HG03135 (cell line): ENCODE measurements around the gene PRC1.
"Not testable (repeated sequence)": the region's sequence is repeated elsewhere in the genome, so short reads cannot be mapped to it uniquely, and the experiment has no call there.

Experiments used
- ATAC-seq: cut with Tn5 transposase; IDR thresholded peaks from one replicate; pipeline ENCODE4 v1.9.1; 2021; ENCODE audit warnings: mild to moderate bottlenecking, moderate library complexity; ENCODE audit not compliant: unreplicated experiment

The PRC1 gene, protein sequence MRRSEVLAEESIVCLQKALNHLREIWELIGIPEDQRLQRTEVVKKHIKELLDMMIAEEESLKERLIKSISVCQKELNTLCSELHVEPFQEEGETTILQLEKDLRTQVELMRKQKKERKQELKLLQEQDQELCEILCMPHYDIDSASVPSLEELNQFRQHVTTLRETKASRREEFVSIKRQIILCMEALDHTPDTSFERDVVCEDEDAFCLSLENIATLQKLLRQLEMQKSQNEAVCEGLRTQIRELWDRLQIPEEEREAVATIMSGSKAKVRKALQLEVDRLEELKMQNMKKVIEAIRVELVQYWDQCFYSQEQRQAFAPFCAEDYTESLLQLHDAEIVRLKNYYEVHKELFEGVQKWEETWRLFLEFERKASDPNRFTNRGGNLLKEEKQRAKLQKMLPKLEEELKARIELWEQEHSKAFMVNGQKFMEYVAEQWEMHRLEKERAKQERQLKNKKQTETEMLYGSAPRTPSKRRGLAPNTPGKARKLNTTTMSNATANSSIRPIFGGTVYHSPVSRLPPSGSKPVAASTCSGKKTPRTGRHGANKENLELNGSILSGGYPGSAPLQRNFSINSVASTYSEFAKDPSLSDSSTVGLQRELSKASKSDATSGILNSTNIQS

DNA sequence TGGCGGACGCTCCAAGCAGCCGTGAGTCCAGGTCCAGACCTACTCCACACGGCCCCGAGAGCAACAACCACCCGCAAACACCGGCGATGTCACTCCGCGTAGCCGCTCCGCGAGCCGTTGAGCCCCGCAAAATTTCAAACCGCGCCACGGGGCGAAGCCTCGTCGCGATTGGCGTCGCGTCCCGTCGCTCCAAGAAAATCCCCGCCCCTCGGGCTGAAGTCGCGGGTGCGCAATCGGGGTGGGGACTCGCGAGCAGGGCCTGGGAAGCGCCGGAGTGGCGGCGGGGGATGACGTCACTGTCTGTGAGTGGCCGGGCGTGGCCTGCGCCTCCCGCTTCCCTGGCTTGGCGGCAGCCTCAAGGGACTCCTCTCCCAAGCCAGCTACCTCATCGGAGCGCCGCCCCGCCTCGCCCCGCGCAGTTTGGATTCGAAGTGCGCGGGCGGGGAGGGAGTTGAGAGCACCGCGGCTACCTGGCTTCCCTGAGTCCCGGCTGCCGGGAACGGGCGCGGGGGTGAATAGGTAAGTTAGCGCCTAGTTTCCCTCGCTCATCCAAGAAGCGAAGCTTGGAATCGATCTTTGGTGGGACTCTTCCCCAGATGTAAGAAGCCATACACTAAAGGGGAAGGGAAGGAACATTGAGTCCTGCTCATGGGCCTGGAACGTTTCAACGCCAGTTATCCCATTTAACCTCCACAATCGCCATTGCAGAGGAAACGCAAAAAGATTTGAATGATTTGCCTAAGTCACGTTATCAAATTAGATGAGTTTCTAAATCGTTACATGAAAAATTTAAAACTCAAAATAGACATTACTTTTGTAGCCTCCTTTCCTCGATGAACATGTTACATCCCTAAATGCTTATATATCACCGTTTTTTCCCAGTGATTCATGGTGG lies at the start of gene PRC1:
Gene PRC1, minus strand, starts transcription at position 119 of the 895 bp plus-strand sequence. Its CDS starts 118 bp downstream, at position 1.
- peak; percentile 92 for ATAC-seq

DNA sequence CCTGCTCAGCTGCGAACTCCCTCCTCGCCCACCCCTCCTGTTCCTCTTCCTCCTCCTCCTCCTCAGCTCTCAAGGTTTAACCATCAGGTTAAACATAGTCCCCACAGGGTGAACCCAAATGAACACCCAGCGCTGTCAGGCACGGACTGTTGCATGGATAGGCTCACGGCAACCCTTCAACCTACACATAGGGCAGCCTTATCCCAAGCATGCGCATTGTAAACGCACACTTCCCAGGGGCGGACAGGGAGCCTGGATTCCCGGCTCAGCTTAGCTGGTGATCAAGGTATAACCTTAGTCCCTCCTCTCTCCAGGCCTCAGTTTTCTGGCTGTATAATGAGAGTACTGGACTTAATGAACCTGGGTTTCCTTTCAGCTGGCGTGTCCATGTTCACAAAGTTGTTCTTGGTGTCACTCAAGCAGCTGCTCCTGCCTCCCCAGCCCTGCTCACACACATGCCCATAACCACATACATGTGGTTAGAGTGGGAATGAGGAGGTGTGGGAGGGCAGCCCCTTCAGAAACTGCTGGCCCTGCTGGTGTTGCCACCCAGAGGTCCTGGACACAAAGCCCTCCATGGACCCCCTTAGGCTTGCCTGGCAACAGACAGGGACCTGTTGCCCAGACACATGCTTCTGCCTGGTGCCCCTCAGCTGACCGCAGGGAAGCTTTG lies 49.0 kb upstream of the PRC1 start:
- ATAC-seq: no peak

DNA sequence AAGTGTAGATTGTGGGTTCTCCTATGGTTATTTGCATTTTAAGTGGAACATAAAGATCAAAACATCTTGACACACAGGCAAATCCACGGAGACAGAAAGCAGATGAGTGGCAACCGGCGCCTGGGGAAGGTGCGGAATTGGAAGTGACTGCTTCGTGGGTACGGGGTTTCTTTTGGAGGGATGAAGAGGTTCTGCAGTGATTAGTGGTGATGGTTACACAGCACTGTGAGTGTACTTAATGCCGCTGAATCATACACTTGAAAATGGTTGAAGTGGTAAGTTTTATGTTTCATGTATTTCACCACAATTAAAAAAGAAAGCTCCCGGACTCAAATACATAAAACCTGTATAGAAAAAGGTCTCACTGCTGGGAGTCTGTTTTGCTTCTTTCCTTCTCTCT lies 46.5 kb upstream of the PRC1 start:
- no peak for ATAC-seq

DNA sequence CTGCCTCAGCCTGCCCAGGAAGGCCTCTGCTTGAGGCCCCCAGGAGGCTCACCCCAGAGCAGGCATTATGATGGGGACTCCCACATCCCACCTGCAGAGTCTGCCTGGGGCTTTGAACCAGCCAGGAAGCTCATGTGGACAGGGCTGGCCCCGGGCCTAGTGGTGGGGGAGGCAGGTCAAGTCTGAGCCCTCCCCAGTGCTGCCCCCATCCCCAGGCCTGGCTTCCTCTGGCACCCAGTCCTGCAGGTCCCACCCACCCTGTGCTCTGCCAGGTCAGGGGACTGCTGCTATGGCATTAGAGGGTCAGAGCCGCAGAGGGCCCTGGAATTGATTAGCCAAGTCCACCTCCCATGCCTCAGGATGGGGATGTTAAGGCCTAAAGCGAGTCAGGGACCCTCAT lies 45.7 kb upstream of the PRC1 start:
- no peak for ATAC-seq

DNA sequence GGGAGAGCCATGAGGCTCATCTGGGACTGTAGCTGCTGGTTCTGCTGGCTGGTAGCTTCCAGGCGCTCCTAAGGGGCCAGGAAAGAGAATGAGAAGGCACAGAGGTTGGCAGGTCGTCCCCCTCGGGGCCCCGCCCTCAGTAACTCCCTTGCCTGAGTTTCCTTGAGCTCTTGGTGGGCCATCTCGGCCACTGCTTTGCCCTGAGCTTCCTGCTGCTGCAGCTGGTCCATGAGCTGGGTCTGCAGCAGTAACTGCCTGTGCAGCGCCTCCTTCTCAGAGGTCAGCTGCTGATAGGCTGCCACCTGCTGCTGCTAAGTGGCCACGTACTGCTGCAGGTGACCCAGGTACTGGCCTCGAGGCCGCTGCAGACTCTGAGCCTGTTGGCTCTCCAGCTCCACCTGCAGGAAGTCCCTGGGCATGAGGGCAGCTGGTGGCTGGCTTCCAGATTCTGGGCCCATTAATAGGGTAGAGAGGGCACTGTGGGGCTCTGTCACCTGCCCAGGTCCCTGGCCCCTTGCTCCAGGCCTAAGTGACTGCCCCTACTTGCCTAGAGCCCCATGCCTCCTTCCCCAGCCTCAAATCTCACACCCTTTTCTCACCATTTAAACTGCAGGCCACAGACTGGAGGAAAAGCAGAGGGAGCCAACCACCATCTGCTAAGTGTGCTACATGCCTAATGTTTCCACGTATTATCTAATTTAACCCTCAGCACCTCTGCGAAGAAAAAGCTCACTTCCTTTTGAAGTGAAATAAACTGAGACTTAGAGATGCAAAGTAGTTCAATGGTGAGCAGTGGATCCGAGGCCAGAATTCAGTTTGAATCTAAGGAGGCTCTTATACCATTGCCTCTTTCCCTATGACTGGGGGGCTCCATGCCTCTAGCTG lies 38.8 kb upstream of the PRC1 start:
- no peak for ATAC-seq

DNA sequence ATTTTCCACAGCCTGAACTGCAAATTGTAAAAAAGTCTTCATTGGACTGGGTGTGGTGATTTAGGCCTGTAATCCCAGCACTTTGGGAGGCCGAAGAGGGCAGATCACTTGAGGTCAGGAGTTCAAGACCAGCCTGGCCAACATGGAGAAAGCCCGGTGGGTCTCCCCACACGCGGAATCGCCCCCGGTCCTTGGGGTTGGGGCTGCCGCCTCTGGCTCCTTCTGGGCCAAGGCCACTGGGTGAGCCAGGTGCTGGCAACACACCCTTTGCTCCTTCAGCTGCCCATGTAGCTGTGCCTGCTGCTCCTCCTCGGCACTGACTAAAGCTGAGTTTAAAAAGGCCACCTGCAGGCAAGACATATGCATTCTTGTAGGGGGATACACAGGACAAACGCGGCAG lies 37.5 kb upstream of the PRC1 start:
- ATAC-seq: no peak

DNA sequence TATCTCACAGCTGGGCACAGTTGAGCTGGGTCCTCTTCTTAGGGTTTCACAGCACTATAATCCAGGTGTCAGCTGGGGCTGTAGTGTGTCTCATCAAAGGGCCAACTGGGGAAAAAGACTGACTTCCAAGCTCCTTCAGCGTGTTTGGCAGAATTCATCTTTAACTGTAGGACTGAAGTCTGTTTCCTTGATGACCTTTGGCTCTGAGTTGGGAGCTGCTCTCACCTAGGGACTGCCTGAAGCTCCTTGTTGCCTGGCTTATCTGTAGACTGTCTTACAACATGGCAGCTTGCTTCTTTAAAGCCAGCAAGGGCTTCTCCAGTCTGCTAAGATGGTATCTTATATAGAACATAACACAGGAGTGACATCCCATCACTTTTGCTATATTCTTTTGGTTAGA lies 33.3 kb upstream of the PRC1 start:
- no peak for ATAC-seq

DNA sequence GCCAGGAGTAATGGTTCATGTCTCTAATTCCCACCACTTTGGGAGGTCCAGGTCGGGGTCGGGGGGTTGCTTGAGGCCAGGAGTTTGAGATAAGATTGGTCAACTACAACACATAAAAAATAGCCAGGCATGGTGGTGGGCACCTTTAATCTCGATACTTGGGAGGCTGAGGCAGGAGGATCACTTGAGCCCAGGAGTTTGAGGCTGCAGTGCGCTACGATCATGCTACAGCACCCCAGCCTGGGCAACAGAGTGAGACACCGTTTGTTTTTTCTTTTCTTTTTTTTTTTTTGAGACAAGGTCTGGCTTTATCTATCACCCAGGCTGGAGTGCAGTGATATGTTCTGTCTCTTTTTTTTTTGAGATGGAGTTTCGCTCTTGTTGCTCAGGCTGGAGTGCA lies 29.4 kb upstream of the PRC1 start:
- ATAC-seq: no peak

DNA sequence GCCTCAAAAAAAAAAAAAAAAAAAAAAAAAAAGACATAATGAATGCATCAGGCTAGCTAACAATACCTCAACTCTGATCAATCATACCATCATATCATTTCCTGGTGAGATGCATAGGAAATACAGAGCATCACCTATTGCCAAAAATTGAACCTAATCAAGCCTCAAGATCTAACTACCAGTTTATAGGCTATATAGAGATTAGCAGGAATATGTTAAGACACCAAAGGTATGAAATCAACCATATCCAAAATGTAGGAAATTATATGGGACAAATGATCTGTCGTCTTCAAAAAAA lies 28.4 kb upstream of the PRC1 start:
- no peak for ATAC-seq

DNA sequence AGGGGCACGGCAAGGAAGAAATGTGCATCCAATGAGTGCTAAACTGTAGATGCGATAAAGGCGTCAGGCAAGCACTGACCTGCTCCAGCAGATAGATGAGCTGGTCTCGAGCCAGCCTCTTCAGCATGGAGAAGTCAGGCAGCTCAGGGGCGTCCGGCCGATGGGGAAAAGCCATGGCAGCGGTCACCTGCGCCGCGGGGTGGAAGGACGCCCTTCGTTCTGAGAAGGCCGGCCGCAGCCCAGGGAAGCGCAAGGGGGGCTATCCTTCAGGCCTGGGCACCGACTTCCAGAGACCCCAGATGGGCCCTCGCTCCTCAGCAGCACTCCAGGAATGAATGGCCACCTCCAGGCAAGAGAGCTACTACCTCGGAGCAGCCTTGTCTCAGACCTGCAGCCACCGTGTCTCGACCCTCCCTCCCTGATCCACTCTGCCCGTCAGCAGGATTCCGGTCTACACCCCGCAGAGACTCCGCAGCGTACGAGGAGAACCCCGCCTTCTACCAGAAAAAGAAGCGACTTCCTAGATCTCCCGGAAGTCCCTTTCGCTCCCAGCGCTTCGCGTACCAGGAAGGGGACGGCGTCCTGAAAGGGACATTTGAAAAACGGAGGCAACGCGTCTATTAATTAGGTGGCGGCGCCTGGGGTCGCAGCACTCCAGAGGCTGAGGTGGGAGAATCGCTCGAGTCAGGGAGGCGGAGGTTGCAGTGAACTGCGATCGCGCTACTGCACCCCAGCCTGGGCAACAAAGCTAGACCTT lies 27.9 kb upstream of the PRC1 start, which contains the start of gene VPS33B:
Gene VPS33B, minus strand, starts transcription at position 520 of the 757 bp plus-strand sequence. Its CDS starts 345 bp downstream, at position 175.
- ATAC-seq: peak; percentile 68

DNA sequence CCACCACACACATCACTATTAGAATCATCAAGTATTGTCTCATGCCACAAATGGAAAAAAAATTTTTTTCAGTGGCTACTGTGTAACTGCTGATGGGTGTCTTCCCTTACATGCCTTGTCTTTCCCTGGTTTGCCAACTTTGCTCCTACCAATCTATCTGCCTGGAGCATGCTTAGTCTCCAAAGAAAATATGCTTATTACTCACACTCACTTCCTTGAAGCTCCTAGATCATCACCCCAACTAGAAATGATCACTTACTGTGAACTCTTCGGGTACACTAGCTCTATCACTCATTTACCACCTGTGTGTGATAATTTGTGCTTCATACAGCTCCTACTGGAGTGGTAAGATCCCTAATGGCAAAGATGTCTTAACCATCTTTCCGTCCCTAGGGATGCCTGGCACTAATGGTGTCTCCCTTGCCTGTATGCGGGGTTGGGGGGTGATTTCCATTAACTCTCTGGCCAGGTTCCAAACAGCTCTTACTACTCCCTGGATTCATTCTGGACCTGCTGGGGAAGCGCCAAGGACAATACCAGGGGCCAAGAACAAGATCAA lies 27.3 kb upstream of the PRC1 start:
- ATAC-seq: no peak

DNA sequence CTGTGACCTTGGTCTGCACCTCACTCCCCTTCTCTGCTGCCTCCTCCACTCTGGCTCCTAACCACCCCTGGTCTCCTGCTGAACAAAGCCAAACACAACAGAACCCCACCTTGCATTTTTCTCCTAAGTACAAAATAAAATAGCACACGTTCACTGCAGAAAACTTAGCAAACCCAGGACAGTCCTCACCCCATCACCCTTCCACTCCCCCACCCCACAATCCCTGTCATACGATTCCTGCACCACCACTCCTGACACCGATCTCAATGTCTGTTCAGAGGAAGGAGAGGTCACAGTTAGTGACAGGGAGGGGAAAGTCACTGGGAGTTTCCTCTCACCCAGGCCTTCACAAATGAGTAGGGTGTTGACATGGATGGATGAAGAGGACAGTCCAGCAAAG lies 23.8 kb upstream of the PRC1 start:
- ATAC-seq: no peak

DNA sequence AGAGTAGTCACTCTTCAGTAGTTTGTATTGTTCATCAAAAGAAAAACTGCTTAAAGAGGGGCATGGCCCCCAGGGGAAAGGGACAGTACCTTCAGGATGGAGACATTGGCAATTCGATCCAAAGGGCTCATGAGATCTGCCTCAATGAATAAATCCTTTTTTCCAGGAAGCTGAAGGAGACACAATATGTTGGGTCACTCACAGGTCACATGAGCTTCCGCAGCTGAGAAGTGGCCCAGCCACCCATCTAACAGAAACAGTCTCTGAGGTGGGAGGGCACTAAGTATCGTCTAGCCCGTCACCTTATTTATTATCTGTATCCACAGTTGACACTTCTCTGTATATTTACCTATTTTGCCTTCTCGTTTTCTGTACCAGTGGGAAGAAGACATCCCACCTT lies 23.4 kb upstream of the PRC1 start:
- ATAC-seq: no peak

DNA sequence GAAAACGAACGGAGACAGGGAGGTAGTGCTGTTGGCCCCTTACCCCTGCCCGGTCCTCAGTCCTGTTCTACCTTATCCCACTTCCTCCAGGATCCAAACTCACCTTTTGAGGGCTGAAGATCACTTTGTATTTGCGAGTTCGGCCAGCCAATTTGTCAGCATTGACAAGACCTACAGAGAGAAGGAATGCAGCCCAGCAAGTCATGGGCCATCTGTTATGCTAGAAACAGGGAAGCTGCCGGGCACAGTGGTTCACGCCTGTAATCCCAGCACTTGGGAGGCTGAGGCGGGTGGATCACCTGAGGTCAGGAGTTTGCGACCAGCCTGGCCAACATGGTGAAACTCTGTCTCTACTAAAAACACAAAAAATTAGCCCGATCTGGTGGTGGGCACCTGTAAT lies 19.4 kb upstream of the PRC1 start:
- not testable (repeated sequence) for ATAC-seq

DNA sequence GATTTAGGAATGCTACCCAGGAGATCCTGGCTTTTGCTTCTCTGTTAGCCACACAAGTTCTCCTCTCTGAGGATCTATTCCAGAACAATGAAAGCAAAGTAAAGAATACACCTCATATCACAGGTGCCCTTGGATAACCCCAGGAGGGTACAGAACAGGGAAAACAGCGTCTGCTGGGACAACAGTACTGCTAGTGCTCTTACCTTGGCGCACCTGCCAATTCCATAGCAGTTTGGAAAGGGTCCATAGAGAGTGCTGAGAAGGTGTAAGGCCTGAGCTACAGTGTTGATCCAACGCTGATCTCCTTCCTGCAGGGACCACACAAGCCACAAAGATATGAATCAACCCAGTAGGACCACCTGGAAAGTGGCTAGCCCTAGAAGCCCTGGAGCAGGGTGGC lies 12.9 kb upstream of the PRC1 start:
- no peak for ATAC-seq

DNA sequence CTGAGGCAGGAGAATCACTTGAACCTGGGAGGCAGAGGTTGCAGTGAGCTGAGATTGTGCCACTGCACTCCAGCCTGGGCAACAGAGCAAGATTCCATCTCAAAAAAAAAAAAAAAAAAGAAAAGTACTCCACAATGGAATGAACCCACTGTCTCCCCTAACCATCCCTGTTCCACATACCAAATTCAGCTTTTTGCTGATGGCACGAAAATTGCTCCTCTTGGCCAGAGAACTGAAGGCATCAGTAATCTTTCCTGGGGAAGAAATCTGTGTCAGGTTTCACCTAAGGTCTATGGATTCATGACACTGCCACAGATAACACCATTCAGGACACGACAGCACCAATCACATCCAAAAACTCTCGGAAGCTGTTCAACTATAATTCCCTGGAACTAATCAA lies 6.9 kb upstream of the PRC1 start:
- no peak for ATAC-seq

DNA sequence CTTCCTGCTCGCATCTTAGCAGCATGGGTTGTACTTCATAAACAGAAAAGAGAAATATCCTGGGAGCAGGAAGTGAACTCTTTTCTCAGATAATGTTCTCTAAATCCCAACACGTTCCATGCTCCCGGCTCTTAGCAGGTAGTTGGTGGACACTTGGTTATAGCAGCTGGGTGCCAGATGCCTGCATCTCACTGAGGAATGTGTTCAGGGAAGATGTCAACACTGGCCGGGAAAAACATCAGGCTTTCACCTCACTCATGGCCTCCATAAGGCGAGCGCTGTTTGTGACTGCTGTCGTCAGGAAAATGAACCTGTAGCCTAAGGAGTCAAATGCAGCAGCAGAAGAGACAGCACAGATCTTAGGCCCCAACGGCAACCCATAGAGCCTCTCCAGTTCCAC lies 4.4 kb upstream of the PRC1 start:
- ATAC-seq: no peak

DNA sequence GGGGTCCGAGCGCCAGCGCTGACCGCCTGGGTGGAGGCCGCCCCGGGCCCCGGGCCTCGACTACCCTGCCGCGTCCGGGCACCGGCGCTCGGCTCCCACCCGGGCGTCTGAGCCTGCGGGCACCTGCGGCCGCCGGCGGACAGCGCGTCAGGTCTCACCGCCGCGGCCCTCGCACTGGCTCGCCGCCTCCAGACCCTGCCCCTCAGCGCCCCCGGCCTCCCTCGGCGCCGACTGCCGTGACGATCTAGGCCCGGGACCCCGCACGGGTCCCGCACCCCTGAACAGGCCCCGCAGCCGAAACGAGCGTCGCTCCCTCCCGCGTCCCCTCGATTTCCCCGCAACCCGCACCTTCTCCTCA lies 297 bp downstream of the PRC1 start:
- peak; percentile 18 for ATAC-seq

DNA sequence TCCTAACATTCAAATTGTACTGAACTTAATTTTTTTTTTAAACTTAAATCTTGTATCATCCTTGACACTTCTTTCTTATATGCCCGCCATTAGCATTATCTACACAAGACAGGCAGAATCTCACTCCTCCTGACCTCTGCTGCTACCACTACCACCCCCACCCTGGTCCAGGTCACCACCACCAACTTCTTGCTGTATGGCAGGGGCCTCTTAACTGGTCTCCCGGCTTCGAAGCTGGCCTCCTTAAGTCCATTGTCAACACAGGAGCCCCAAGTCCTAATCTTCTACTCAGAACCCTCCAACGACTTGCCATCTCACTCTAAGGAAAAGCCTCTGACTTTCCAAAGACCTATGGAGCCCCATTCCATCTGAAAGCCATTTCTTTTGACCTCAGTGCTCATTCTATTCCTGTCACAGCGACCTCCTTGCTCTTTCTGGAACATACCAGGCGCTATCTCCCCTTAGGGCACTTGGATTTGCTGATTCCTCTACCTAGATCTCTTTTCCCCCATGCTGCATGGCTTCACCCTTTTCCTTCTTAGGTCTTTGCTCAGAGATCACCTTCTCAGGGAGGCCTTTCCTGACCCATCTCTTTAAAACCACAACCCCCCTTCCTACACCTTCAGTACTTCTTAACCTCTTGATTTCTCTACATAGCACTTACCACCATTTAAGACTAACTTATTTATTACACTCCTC lies 2.6 kb downstream of the PRC1 start:
- ATAC-seq: no peak
